Measurements from ENCODE around the gene NTNG1.

Gene NTNG1

DNA sequence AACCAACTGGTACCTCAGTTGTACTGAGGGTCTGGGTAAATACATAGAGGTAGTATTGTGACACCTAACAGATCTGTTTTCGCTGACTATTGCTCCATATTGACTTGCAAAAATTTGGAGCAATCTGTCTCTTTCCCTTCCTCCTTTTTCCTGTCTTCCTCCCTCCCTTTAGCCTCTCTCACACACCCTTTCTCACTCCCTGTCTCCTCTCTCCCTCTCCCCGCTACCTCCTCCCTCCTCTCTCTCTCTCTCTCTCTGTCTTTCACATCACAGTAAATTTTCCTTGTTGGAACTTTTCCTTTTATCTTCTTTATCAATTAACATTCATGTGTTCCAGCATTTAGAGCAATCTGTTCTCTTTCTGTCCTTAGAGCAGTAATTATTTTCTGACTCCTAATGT is 278.2 kb downstream of the NTNG1 start:
- DNase-seq = no peak

DNA sequence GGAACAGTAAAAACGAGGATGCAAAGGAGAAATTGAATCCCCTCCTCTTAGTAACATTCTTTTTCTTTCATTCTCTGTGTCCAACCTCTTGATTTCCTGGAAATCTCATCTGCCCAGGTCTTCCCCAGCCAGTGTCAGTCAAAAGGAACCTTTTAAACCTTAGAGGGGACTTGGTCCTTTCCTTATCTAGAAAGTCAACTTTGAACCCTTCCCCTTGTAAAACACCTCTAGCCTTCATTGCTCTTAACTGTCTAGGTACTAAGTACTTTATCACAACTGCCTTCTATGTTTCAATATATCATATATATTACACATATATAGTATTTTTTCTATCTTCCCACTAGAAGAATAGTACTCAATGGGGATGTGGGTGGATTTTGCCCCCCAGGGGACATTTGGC is 282.1 kb downstream of the NTNG1 start:
- DNase-seq = no peak

DNA sequence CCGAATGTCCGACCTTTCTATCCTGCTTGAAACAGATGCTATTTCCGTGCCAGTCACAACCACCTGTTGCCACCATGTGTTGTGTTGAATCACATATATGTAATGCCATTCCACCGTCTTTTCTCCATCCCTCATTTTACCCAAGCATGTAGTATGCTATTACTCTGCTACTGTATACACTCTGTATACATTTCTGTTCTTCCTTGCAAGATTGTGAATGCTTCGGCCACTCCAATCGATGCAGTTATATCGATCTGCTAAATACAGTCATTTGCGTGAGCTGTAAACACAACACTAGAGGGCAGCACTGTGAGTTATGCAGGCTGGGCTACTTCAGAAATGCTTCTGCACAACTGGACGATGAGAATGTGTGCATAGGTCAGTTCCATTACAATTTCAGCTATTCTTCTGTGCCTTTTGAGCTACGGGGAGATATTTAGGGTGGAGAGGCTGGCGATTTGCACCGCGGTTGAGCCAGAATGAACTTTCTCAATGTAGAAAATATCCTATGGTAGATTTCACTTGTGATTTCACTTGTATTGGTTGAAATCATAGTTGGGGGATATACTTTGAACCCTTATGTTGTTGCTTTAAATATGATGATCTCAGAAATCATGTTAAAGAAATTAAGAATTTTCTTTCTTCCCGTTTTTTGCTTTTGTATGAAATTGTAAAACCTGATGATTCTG is 289.8 kb downstream of the NTNG1 start:
- peak; percentile 3 to 14 for DNase-seq

DNA sequence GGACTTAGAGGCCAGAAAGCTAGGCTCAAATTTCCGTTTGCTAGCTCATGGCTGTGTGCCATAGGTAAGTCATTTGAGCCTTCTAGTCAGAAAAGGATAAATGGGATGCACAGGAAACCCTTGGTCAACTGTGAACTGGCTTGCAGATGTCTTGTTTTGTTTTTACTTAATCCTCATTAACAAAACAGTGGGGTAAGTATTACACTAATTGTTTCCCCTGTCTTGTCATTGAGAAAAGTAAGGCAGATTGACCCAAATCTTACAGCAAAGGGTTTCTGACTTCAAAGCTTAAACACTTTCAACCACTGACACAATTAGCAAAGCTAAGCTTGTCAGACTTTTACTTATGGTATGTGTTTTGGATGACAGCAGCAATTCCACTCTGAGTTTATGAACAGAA is 291.3 kb downstream of the NTNG1 start:
- no peak for DNase-seq

DNA sequence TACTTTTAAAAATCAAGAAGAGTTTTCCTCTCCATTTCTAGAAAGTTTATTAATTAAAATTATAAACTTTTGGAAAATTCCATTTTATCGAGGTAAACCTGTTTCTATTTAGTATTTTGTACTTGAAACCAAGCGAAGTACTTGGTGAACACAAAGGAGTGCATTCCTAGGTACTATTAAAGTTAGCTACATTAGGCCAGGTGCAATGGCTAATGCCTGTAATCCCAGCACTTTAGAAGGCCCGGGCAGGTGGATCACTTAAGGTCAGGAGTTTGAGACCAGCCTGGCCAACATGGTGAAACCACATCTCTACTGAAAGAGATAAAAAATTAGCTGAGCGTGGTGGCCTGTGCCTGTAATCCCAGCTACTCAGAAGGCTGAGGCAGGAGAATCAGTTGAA is 292.2 kb downstream of the NTNG1 start:
- no peak for DNase-seq

DNA sequence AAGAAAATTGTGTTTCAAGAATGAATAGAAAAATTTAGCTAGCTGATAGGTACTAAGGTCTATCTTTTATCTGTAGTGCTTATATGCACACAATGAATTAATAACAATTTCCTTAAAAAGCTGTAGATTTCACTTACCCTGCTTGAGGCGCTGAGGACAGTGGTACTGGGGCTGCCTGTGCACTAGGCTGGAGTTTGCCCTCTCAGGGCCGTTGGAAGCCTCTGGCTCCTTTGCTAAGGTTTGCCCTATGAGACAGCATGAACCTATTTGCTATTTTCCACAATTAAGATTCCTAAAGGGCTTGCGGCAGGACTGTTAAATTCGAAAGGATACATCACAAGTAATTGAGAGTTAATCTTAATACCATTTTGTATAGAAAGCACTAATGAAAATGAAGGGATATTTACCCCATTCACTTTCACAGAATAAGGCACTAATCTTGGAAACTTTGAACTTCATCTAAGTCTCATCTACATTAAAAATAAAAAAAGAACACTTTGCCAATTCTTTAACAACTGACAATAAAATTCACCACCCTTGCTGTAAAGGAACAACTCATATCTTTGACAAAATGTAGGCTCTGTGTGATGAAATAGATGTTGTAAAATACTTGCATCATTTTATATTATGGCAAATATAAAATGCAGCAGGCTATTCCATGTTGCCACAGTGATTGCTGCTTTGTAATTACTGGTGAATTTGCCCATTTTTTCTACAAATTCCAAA is 293.0 kb downstream of the NTNG1 start:
- no peak for DNase-seq

DNA sequence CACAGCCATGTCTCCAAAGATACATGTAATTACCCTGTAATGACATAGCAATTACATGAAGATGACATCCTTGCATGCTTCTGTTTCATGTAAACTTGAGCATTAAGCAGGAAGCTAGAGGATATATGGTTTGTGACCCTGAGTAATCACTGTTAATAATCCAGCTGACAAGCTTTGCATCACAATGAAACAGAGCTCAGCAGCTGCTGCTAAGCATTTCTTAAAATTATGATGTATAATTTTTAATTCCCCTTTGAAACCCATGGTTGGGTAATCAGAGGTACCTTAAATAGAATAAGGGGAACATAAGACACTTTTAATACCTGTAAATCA is 293.5 kb downstream of the NTNG1 start:
- DNase-seq = no peak

DNA sequence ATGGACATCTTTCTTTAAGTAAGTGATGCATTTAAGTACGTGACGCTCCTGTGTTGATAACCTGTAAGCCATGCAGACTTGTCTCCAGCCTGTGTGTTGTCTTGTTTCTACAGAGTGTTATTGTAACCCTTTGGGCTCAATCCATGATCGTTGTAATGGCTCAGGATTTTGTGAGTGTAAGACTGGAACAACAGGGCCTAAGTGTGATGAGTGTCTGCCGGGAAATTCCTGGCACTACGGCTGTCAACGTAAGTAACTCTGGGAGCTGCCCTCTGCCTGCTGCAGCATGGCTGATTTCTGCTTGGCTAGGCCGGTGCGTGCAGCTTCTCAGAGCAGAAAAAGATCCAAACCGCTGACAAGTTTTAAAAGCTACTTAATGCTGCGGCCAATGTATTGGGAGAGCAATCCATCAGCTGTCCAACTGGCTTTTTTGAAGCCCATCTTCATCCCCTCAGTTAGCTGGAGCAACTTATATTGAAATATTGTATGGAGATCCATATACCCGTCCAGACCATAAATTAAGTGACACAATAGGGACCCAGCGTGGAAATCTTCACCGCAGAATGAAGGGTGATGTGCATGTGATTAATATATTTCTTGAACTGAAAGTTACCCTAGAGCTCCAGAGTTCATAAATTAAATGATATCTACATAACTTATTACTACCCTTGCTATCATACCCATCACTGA is 295.9 kb downstream of the NTNG1 start:
- DNase-seq = no peak

DNA sequence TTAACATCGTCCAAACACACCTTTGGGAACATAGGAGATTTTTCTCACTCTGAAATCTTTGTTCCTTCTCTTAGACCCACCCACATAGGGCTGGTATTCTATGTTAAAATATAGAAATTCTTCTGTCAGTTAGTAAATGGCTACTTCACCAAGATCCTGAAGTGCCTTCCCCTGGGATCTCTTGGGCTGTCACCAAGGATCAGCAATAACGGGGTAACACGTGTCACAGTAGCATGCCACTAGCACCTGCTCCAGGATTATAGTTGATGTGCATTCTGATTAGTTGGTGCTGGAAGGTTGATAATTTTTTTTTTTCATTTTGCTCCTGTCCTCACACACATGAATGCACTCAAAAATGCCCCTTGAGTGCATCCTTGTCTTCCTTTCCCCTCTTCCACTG is 298.7 kb downstream of the NTNG1 start:
- no peak for DNase-seq

DNA sequence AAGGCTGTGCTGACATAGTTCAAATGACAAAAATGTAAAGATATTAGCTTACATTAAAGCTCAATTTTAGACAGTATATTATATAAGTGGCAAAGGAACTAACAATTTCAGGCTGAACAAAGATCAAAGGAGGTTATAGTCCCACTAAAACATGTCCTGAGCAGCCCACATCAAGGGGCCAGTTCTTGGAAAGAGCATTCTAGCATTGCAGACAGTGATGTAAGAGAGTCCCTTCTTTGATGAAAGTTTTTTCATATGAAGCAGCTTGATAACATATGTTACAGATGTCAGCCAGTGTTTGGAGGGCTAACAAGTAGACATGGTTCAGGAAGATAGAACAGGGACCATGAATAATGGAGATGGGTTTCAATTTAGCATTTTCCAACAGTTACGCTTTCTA is 301.7 kb downstream of the NTNG1 start:
- no peak for DNase-seq

DNA sequence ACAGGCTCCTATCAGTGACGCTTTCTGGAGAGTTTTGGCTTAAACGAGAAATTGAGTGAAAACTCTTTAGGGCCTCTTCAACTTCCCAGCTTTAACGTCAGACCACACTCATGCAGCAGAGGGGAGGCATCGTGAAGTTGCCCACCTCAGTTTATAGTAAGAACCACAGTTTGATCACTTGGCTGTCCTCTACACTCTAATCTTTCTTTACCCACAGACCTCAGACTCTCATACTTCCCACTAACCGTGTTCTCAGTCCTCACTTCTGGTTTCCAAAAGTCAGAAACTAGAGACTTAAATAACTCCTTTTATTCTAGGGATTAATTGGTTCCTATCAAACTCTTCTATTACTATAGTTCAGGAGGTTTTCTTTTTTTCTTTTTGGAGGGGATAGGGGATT is 302.2 kb downstream of the NTNG1 start:
- DNase-seq = no peak

DNA sequence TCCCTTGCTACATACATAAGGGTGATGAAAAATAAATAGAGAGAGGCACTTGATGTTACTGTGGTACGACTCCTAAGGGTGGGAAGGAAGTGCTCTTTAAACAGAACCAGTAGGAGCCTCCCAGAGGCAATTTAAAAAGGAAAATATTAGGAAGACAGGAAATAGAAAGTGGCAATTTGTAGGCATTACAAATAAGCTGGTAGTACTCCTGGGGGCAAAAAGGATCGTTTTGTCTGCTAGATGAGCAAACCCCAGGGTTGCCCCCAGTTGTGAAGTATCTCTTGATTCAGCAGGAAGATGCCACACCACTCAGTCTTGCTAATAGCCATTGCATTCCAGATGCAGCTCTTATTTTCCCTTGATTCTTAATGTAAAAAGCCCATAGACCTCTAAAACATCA is 303.0 kb downstream of the NTNG1 start:
- DNase-seq = no peak

DNA sequence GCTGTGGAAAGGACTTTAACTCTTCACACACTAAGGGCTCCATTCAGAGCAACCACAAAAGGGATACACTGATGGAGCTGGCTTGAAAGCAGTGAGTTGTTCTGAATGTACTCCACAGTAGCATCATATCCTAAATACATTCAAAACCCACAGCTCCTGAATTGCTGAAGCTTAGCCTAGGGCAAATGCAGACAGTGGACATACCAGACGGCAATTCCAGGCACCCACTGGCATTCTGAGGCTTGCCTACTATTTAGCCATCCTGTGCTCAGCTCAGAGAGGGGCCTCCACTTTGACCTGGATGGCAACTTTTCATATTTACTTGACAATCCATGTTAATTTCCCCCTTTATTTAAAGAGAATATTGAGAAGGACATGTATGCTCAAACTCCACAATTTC is 303.5 kb downstream of the NTNG1 start:
- no peak for DNase-seq

DNA sequence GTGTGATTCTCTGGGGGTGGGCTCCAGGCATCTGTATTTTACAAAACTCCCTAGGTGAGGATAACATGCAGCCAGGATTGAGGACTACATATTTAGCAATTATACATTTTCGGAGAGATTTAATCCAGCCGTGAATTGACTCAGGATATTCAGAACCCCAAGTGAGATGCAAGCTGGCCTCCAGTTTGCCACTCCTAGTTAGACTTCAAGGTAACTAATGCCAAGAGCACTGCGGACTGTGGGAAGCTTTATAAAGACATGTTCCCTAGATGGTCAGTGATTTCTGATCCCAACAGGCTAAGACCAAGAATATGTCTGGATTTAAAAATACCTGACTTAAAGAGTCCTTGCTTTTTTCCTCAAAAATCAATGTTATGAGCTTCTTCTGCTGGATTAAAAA is 308.5 kb downstream of the NTNG1 start:
- no peak for DNase-seq

DNA sequence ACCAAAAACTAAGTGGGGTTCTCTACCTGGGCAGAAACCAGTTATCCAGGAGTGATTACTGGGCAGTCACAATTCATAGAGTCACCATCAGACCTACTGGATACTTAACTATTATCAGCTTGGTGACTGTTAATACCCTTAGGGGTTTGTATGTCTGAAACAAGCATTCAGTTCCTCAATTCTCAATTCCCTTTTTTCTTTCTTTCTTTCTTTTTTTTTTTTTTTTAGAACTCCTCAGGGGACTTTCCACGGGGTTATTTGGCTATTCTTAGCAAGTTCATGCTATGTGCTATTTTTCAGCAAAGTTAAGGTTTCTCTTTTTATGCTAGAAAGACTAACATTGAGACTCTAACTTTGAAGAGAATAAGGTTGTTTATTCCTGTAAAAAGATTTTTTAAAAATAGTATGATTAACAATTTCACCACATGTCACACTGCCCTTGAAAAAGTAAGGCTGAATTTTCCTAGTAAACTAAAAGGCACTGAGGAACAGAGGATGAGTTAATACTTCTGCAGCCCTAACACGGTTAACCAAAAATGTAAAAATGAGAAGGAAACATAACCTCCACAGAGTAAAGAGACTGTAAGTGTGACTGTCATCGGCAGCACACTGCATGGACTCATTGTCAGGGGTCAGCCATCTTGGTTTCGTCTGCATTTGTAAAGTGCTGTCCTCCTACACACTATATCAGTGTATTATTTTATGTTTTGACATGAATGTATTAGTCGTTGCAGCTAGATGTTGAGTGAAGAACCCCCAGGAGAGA is 310.2 kb downstream of the NTNG1 start:
- no peak for DNase-seq

DNA sequence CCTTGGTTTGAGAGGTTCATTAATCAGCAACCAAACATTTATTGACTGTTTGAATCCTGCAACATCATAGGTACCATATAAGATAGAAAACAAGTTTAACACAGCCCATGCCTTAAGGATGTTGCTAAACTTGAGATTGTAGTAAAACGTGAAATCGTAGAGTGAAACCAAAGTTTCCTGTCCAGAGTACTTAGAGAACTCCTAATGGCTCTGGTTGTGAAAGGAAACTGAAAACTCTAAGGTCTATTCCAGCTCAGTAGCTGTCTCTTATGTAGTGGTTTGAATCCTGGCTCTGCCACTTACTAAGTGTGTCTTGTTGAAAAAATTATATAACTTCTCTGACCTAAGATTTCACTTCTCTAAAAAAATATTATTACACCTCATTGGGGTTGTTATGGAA is 310.9 kb downstream of the NTNG1 start:
- DNase-seq = no peak

DNA sequence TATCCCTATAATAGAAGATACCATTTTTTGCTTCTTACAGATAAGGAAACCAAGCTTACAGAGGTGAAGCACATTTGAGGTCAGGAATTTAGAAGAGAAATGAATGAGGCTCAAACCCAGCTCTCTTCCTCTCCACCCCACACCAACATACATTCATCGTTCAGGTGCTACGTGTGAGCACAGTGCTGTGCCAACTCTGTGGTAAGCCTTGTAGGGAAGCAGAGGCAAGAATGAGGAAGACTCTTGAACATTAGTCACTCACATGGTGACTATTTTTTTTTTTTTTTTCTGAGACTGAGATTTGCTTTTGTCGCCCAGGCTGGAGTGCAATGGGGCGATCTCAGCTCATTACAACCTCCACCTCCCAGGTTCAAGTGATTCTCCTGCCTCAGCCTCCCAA is 314.0 kb downstream of the NTNG1 start:
- no peak for DNase-seq

DNA sequence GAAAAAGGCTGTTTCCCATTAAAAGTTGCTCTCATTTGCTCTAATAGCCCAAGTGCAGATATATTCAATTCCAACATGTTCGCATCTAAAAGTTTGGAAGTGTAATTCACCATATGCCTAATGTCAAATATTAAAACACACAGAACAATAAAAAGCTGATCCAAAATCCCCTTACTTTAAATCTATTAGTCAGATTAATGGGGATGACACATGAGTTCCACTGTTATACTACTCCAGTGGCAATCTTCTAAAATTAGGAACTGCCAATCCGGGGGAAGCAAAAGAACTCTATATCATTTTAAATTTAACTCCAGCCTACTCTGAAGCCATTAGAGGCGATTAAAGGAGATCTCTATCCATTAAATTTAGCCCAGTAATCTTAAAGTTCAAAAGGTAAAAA is 317.1 kb downstream of the NTNG1 start:
- DNase-seq = no peak

DNA sequence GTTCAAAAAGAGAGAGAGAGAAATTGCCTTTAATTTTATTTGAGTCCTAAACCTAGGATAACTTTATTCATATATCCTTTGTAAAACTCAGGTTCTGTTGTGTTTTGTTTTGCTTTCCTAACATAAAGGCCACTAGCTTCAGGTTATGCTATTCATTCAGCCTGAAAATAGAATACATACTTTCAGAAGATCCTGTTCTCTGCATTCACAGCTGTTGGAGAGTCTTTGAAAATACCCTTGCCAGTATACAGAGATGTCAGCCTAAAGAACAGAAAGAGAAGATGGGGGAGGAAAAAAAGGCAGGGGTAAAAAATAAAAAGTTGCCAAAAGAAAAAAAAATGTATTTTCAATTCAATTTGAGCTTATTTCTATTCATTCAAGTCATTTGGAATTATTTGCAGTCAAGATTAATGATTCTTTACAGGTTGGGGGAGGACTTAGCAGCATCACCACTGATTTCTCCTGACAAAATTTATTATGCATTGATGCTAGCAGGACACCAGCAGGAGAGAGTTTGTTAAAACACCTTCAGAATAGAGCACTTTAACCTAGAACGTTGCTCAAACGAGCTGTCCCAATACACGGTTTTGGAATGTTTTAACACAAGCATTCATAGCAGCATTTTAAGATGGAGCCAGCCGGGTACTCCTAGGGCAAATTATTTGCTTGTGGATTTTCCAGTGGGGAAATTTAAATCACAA is 318.5 kb downstream of the NTNG1 start:
- no peak for DNase-seq

DNA sequence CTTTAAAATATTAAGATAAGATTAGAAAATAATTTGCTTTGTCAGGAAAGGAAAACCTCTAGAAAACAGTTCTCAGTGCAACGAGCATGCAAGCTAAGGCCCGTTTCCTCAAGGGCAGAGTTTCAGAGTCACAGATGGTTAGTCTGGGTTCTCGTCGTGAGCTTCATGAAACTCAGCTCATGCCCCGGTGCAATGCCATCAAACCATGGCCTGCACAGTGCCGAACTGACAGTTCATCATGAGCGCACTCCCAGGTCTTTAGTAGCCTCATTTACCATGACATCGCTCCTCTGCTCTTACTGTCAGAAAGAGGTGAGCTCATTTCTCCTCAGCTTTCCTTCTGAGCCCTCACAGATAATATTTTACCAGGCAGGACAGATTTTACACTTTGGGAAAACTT is 319.2 kb downstream of the NTNG1 start:
- no peak for DNase-seq

DNA sequence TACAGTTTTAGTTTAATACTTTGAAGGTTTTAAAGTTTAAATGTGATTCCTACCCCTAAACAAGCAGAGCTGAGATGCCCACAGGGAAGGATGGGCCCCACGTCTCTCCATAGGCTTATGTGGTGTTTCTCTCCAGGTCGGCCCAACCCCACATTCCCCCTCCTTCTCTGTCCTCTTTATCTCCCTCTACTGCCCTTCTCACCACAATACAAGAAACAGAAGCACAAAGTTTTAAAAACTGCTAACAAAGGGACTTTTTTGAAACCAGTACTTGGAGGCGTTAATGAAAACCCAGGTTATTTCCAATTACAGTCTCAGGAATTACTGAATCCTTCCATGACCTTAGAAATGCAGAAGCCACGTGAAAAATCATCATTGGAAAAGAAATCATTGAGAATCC is 324.0 kb downstream of the NTNG1 start:
- no peak for DNase-seq

DNA sequence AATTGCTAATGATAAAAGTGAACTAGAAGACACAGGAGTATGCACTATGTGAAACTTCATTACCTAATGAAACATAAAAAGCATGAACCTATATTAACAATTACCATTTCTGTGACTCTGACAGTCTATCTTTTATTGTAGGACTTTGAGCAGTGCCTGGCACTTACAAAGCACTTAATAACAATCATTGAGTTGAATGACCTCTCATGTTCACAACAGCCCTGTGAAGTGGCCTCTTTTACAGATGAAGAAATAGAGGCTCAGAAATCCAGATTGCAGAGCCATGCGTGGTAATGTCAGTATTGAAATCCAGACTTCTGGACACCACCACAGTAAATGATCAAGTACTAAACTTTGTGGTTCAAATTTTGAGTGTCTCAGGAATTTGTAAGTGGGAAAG is 326.4 kb downstream of the NTNG1 start:
- DNase-seq = no peak

DNA sequence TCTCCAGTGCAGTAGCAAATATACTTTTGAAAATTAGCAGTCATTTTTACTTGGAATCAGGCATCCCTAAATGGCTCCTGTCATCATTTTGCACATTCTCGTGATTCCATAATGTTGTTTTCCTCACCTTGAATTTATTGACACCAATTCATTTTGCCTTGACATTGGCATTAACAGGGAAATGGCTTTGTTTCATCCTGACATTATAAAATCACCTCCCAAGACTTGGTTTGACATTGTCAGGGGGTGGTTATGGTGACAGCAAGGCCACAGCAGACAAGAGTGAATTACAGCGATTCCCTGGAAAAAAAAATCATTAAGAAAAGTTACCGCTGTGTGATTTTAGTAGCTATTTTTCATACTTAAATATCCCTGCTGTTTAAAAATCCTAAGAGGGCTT is 327.0 kb downstream of the NTNG1 start:
- no peak for DNase-seq

All from activated CD4-positive, alpha-beta T cell treated with anti-CD3 and anti-CD28 coated beads, Interleukin-2, amount 50 U/mL, for 48 hours (primary cell).